Activated B cell treated with CpG ODN at 0.5 μM for 24 hours (primary cell): ENCODE results near the gene COX6B2. TPM values are rescaled to one million over a fixed set of nuclear protein-coding genes. Genes with fewer than 3 reads are reported as not detected.

ENCODE experiments used
- ATAC-seq: fragments of 200-7000 bp; cut with Tn5 transposase; one replicate; pipeline ENCODE4 v1.10.0; 2021; ENCODE audit warnings: low read depth, mild to moderate bottlenecking, moderate library complexity
- CTCF ChIA-PET: fragments of 350-600 bp; sonication (Branson Sonifier 250); formaldehyde crosslinking; loops from one replicate; lab custom pipeline; 2021; ENCODE audit warnings: antibody characterized with exemption; lab: Charles Lee
- POLR2A ChIA-PET: fragments of 350-600 bp; sonication (Branson Sonifier 250); formaldehyde crosslinking; loops from one replicate; lab custom pipeline; 2021; ENCODE audit warnings: antibody characterized with exemption; lab: Charles Lee
- DNase-seq: peaks from one replicate; pipeline ENCODE4 v3.0.0; 2022
- H3K27ac Mint-ChIP-seq: one replicate; pipeline ENCODE4 v1.8.0; 2020; ENCODE audit warnings: mixed read lengths
- H3K27me3 Mint-ChIP-seq: one replicate; pipeline ENCODE4 v1.8.0; 2021; ENCODE audit warnings: mixed read lengths
- H3K36me3 Mint-ChIP-seq: one replicate; pipeline ENCODE4 v1.8.0; 2021; ENCODE audit warnings: low read depth, mixed read lengths
- H3K4me1 Mint-ChIP-seq: one replicate; pipeline ENCODE4 v1.8.0; 2021; ENCODE audit warnings: mixed read lengths
- H3K4me3 Mint-ChIP-seq: one replicate; pipeline ENCODE4 v1.8.0; 2020; ENCODE audit warnings: mild to moderate bottlenecking, mixed read lengths
- H3K9me3 Mint-ChIP-seq: one replicate; pipeline ENCODE4 v1.8.0; 2020; ENCODE audit warnings: mixed read lengths
- intact Hi-C: fragments of 100-400 bp; cut with micrococcal nuclease; formaldehyde crosslinking; loops from one replicate; pipeline ENCODE4 v1.15.1; 2024
- total RNA-seq: library from RNA; stranded (reverse); gene quantifications from 2 replicates; pipeline ENCODE4 v1.2.3, GENCODE V29; 2022
- TF ChIP-seq, protein P1 (sequence below): fragments of 200-600 bp; IDR thresholded peaks from one replicate; pipeline ENCODE4 v1.8.0; 2022; ENCODE audit warnings: antibody characterized with exemption, mild to moderate bottlenecking

The COX6B2 gene
- total RNA-seq, 1 donor from 2014 or later = not detected

DNA sequence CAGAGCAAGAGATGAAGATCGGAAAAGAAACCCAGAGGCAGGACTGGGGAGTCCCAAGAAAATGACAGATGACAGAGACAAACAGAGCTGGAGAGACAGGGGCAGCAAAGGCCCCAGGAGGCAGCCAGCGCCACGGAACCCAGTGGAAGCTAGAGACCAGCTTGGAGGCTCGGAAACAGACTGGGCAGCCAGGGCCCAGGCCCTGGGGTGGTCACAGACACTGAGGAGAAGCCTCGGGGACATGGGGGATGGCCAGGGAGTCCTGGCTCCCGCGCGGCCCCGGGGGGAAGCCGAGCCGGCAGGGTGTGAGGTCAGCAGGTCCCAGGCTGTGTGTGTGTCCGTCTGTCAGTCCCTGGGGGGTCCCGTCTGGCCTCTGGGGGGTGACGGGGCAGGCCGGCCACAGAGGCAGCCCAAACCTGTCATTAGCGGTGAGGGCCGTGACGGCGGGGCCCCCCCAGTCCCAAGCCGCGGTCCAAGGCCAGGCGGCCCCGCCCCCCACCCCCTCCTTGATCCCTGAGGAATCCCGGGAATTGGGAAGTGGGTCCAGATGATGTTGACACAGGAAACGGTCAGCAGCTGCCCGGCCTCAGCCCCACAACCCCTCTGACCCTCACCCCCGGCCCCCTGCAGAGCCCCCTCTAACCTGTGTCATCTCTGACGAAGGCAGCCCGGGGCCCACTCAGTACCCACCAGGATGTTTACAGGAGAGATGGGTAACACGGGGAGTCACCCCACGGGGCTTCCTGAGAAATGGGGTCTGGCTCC is 19.7 kb upstream of the COX6B2 start:
- ATAC-seq (no peak), DNase-seq (no peak)
- ChIA-PET POLR2A (no interaction called here), CTCF (no interaction called here)
- peaks cover 39% of the 10 kb centered on the region for H3K27me3 Mint-ChIP-seq
- no peak overlapping the region for H3K4me3 Mint-ChIP-seq
- peaks cover 14% of the 10 kb centered on the region for H3K4me1 Mint-ChIP-seq
- no peaks in the 10 kb centered on the region for H3K9me3 Mint-ChIP-seq
- intact Hi-C loops = no loop called here
- no peaks in the 10 kb centered on the region for H3K36me3 Mint-ChIP-seq
- H3K27ac Mint-ChIP-seq = no peak overlapping the region
- TF ChIP-seq, protein P1, sequence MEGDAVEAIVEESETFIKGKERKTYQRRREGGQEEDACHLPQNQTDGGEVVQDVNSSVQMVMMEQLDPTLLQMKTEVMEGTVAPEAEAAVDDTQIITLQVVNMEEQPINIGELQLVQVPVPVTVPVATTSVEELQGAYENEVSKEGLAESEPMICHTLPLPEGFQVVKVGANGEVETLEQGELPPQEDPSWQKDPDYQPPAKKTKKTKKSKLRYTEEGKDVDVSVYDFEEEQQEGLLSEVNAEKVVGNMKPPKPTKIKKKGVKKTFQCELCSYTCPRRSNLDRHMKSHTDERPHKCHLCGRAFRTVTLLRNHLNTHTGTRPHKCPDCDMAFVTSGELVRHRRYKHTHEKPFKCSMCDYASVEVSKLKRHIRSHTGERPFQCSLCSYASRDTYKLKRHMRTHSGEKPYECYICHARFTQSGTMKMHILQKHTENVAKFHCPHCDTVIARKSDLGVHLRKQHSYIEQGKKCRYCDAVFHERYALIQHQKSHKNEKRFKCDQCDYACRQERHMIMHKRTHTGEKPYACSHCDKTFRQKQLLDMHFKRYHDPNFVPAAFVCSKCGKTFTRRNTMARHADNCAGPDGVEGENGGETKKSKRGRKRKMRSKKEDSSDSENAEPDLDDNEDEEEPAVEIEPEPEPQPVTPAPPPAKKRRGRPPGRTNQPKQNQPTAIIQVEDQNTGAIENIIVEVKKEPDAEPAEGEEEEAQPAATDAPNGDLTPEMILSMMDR = no peak

GRCh38 chr19:55373306-55373992 is 18.9 kb upstream of the COX6B2 start:
- Mint-ChIP-seq H3K4me3 (no peak overlapping the region), H3K27ac (no peak overlapping the region), H3K27me3 (peaks cover 39% of the 10 kb centered on the region), H3K4me1 (peaks cover 14% of the 10 kb centered on the region), H3K36me3 (no peaks in the 10 kb centered on the region), H3K9me3 (no peaks in the 10 kb centered on the region)
- POLR2A ChIA-PET = interaction anchor here (1.5 to 2.1 kb wide), 2 partner anchors 11 to 34 kb away, joined by 4 to 7 read pairs; partner anchors contain the start of genes KMT5C and TMEM238
- TF ChIP-seq, protein P1 = no peak
- CTCF ChIA-PET = no interaction called here
- intact Hi-C loops = no loop called here
- DNase-seq = no peak
- no peak for ATAC-seq

- ChIA-PET CTCF (no interaction called here), POLR2A (interaction anchor here (1.5 to 2.1 kb wide), 2 partner anchors 12 to 33 kb away, joined by 4 to 7 read pairs; partner anchors contain the start of genes KMT5C and TMEM238)
- TF ChIP-seq, protein P1 = no peak
- no peak for ATAC-seq
- H3K27ac Mint-ChIP-seq = no peak overlapping the region
- H3K36me3 Mint-ChIP-seq = no peaks in the 10 kb centered on the region
- H3K4me1 Mint-ChIP-seq = peaks cover 14% of the 10 kb centered on the region
- no peak overlapping the region for H3K4me3 Mint-ChIP-seq
- intact Hi-C loops = no loop called here
- H3K9me3 Mint-ChIP-seq = no peaks in the 10 kb centered on the region
- no peak for DNase-seq
- H3K27me3 Mint-ChIP-seq = peaks cover 43% of the 10 kb centered on the region
Measured at GRCh38 chr19:55372316-55373081, 18.0 kb upstream of the COX6B2 start.

DNA sequence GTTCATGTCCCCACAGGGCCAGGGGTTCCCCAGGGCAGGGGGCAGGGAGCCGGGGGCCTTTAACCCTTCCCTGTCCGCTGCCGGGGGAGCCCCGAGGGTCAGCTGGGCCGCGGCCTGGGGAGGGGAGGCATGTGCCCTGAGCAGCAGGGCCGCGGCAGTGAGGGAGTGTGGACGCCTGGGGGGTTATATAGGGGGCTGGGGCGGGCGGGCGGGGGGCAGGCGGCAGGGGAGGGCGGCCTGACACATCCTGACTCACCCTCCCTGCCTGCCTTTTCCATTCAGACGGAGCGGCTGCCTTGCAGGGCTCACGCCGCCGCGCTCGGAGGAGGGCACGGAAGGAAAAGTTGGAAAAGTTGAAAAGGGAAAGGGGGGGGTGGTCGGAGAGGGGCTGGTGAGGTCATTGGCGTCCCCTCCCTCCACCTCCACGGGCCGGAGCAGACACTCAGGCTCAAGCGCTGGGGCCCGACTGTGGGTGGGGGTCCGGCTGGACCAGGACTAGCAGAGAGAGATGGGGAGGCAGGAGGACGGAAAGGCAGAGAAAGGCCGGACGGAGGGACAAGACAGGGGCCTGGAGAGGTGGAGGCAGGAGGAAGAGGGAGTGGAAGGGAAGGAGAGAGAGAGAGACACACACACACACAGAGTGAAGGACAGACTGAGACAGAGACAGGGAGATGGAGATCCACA is 15.9 kb upstream of the COX6B2 start, which contains the start of gene IL11:
TSS of gene IL11 (minus strand) at position 159 of the 684 bp plus-strand sequence. CDS start at position 6, 153 bp downstream.
- no peak for ATAC-seq
- TF ChIP-seq, protein P1 = no peak
- H3K4me3 Mint-ChIP-seq = peak within 1 kb of the TSS; percentile 68
- no peak for DNase-seq
- ChIA-PET POLR2A (no interaction called here), CTCF (no interaction called here)
- peaks cover 14% of the 10 kb centered on the region for H3K4me1 Mint-ChIP-seq
- H3K27me3 Mint-ChIP-seq = peaks cover 41% of the 10 kb centered on the region
- H3K9me3 Mint-ChIP-seq = no peaks in the 10 kb centered on the region
- H3K36me3 Mint-ChIP-seq = no peaks in the 10 kb centered on the region
- intact Hi-C loops = no loop called here
- no peak within 1 kb of the TSS for H3K27ac Mint-ChIP-seq
